ENCODE measurements around the gene ZBTB42.

GRCh38 chr14:104841730-104842129 lies 40.8 kb downstream of the ZBTB42 start:
- TF ChIP-seq POLR2A (IDR thresholded peaks at IDR 0.05) (no peak), CTCF (IDR thresholded peaks at IDR 0.05) (no peak), POLR2AphosphoS5 (IDR thresholded peaks at IDR 0.05) (no peak)
